GM19023 (cell line): ENCODE measurements around the gene PCDHB7.
"Not testable (repeated sequence)": the region's sequence is repeated elsewhere in the genome, so short reads cannot be mapped to it uniquely, and the experiment has no call there.

Experiments
- ATAC-seq: cut with Tn5 transposase; IDR thresholded peaks from one replicate; pipeline ENCODE4 v1.9.1; 2021; ENCODE audit warnings: mild to moderate bottlenecking, moderate library complexity; ENCODE audit not compliant: unreplicated experiment

The PCDHB7 gene

DNA sequence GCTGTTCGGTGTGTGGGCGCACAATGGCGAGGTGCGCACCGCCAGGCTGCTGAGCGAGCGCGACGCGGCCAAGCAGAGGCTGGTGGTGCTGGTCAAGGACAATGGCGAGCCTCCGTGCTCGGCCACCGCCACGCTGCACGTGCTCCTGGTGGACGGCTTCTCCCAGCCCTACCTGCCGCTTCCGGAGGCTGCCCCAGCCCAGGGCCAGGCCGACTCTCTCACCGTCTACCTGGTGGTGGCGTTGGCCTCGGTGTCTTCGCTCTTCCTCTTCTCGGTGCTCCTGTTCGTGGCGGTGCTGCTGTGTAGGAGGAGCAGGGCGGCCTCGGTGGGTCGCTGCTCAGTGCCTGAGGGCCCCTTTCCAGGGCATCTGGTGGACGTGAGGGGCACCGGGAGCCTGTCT, 7.4 kb downstream of the PCDHB7 start:
- ATAC-seq, result not testable (repeated sequence)

GRCh38 chr5:141180313-141180712, 7.9 kb downstream of the PCDHB7 start:
- no peak for ATAC-seq

- no peak for ATAC-seq
Observed at GRCh38 chr5:141182248-141182647, 9.8 kb downstream of the PCDHB7 start, which contains the start of gene PCDHB16. Gene PCDHB16 (plus strand): TSS chr5:141182387. CDS start chr5:141182560, 173 bp downstream.

GRCh38 chr5:141184117-141184855, 11.8 kb downstream of the PCDHB7 start:
- ATAC-seq, result not testable (repeated sequence)

DNA sequence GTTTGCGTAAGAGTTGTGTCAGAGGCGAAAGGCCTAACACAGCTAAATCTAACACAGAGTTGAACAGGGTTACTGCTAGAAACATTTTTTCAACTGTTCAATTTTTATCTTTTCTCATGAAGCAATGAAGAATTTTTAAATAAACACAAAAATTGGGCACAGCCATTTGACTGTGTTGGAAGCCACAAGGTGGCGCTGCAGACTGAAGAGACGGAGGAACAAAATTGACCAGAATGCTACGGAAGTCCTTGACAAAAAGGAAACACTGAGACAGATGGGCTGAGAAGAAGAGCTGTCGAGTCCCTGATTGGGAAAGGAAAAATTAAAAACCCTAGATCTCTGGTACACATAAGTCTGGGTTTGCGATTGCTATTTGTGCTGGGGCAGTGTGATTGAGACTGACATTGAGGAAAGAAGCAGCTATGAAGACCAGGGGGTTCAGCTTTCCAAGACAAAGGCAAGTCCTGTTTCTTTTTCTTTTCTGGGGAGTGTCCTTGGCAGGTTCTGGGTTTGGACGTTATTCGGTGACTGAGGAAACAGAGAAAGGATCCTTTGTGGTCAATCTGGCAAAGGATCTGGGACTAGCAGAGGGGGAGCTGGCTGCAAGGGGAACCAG, 14.6 kb downstream of the PCDHB7 start, which contains the start of gene PCDHB9:
Gene PCDHB9 (plus strand): TSS at position 265 of the 616 bp plus-strand sequence. CDS start 158 bp downstream, at position 423.
- ATAC-seq, result no peak

DNA sequence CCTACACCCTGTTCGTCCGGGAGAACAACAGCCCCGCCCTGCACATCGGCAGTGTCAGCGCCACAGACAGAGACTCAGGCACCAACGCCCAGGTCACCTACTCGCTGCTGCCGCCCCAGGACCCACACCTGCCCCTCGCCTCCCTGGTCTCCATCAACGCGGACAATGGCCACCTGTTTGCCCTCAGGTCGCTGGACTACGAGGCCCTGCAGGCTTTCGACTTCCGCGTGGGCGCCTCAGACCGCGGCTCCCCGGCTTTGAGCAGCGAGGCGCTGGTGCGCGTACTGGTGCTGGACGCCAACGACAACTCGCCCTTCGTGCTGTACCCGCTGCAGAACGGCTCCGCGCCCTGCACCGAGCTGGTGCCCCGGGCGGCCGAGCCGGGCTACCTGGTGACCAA, 16.2 kb downstream of the PCDHB7 start:
- not testable (repeated sequence) for ATAC-seq

DNA sequence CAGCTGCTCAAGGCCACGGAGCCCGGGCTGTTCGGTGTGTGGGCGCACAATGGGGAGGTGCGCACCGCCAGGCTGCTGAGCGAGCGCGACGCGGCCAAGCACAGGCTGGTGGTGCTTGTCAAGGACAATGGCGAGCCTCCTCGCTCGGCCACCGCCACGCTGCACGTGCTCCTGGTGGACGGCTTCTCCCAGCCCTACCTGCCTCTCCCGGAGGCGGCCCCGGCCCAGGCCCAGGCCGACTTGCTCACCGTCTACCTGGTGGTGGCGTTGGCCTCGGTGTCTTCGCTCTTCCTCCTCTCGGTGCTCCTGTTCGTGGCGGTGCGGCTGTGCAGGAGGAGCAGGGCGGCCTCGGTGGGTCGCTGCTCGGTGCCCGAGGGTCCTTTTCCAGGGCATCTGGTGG, 16.7 kb downstream of the PCDHB7 start:
- ATAC-seq, result not testable (repeated sequence)

DNA sequence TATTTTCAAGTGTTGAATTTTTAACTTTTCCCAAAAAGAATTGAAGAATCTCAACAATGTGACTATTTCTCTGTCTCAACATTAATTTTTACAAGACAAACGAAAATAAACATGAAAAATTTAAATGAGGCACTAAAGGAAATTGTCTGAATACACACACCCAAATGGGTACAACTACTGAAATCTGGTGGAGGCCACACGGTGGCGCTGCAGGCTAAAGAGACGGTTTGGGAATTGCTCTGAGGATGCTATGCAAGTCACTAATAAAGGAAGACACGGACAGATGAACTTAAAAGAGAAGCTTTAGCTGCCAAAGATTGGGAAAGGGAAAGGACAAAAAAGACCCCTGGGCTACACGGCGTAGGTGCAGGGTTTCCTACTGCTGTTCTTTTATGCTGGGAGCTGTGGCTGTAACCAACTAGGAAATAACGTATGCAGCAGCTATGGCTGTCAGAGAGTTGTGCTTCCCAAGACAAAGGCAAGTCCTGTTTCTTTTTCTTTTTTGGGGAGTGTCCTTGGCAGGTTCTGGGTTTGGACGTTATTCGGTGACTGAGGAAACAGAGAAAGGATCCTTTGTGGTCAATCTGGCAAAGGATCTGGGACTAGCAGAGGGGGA, 19.8 kb downstream of the PCDHB7 start, which contains the start of gene PCDHB10:
Gene PCDHB10 (plus strand): TSS at position 244 of the 616 bp plus-strand sequence. CDS start 200 bp downstream, at position 444.
- ATAC-seq, result no peak

GRCh38 chr5:141194332-141194731, 21.9 kb downstream of the PCDHB7 start:
- not testable (repeated sequence) for ATAC-seq

- no peak for ATAC-seq
Observed at GRCh38 chr5:141196363-141196762, 23.9 kb downstream of the PCDHB7 start.

DNA sequence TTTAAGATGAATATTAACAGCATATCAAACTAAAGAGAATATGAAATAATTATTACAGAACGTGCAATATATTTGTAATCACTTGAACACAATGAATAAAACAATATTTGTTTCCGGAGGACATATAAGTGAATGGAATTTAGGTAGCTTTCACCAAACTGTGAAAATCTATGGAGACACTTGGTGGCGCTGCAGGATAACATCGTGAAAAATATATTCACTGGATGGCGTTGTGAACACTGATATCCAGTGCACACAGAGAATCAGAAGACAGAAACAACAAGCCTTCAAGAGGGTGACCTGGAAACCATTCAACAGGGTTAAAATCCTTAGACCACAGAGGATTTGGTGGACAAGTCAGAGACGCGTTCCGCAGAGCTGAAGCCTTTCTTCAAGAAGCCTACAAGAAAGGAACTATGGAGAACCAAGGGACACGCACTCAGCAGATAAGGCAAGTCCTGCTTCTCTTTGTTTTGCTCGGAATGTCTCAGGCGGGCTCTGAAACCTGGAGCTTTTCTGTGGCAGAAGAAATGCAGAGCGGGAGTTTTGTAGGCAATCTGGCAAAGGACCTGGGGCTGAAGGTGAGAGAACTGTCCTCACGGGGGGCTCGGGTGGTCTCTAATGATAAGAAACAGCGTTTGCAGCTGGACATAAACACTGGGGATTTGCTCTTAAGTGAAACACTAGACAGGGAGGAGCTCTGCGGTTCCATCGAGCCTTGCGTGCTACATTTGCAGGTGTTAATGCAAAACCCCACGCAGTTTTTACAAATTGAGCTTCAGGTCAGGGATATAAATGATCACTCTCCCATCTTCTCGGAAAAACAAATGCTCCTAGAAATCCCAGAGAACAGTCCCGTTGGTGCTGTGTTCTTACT, 27.2 kb downstream of the PCDHB7 start, which contains the start of gene PCDHB11:
Gene PCDHB11 (plus strand): TSS at position 269 of the 877 bp plus-strand sequence. CDS start 148 bp downstream, at position 417.
- no peak for ATAC-seq

DNA sequence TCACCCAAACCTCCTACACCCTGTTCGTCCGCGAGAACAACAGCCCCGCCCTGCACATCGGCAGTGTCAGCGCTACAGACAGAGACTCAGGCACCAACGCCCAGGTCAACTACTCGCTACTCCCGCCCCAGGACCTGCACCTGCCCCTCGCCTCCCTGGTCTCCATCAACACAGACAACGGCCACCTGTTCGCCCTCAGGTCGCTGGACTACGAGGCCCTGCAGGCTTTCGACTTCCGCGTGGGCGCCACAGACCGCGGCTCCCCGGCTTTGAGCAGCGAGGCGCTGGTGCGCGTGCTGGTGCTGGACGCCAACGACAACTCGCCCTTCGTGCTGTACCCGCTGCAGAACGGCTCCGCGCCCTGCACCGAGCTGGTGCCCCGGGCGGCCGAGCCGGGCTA, 28.7 kb downstream of the PCDHB7 start:
- not testable (repeated sequence) for ATAC-seq

DNA sequence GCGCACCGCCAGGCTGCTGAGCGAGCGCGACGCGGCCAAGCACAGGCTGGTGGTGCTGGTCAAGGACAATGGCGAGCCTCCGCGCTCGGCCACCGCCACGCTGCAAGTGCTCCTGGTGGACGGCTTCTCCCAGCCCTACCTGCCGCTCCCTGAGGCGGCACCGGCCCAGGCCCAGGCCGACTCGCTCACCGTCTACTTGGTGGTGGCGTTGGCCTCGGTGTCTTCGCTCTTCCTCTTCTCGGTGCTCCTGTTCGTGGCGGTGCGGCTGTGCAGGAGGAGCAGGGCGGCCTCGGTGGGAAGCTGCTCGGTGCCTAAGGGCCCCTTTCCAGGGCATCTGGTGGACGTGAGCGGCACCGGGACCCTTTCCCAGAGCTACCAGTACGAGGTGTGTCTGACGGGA, 29.2 kb downstream of the PCDHB7 start:
- ATAC-seq, result not testable (repeated sequence)

DNA sequence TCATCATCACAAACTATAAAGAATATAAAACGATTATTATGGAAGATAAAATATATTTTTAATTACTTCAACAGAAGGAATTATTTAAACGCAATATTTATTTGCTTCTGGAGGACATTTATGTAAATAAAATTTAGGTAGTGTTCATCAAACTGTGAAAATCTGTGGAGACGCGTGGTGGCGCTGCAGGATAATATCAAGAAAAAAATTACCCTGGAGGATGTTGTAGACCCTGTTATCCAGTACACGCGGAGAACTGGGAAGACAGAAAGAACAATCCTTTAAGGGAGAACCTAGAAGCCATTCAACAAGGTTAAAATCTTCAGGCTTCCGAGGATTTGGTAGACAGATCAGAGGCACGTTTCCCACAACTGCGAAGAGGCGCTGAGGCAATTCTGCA, 36.0 kb downstream of the PCDHB7 start, which contains the start of gene PCDHB12:
Gene PCDHB12 (plus strand): TSS at position 242 of the 400 bp plus-strand sequence. CDS start 189 bp downstream, outside the sequence.
- ATAC-seq, result no peak

GRCh38 chr5:141210281-141210680, 37.8 kb downstream of the PCDHB7 start:
- ATAC-seq, result not testable (repeated sequence)

GRCh38 chr5:141210849-141211248, 38.4 kb downstream of the PCDHB7 start:
- not testable (repeated sequence) for ATAC-seq

DNA sequence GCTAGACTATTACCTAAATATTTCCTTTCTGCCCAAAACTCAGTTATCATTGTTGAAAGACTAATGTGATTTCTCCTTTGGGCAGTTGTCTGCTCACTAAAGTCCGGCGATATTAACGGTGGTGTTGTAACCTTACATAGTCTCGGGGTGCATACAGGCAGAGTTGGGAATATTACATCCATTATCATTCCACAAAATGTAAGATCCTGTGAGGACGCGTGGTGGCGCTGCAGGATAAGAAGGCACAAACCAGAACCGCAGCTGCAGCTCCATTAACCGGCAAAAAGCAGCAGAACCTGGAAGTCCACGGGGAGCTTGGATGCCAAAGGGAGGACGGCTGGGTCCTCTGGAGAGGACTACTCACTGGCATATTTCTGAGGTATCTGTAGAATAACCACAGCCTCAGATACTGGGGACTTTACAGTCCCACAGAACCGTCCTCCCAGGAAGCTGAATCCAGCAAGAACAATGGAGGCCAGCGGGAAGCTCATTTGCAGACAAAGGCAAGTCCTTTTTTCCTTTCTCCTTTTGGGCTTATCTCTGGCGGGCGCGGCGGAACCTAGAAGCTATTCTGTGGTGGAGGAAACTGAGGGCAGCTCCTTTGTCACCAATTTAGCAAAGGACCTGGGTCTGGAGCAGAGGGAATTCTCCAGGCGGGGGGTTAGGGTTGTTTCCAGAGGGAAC, 41.4 kb downstream of the PCDHB7 start, which contains the start of gene PCDHB13:
Gene PCDHB13 (plus strand): TSS at position 264 of the 684 bp plus-strand sequence. CDS start 205 bp downstream, at position 469.
- ATAC-seq, result not testable (repeated sequence)

- not testable (repeated sequence) for ATAC-seq
Observed at GRCh38 chr5:141214583-141214982, 42.1 kb downstream of the PCDHB7 start.

- not testable (repeated sequence) for ATAC-seq
Observed at GRCh38 chr5:141215504-141215903, 43.1 kb downstream of the PCDHB7 start.
